ENCODE results near the gene MRPL37. TPM values are rescaled to one million over a fixed set of nuclear protein-coding genes. Genes with fewer than 3 reads are reported as not detected.

Gene MRPL37
- total RNA-seq, result 68.3 and 72.1 TPM in 2 replicates

GRCh38 chr1:54199765-54200518 lies at the start of gene MRPL37, which contains the start of gene CYB5RL:
MRPL37 (plus strand) TSS chr1:54200167; CDS start chr1:54200244, 77 bp downstream.
CYB5RL (minus strand) TSS chr1:54200030; CDS start chr1:54195616, 4,414 bp downstream.

GRCh38 chr1:54152696-54153095 lies 47.3 kb upstream of the MRPL37 start, which contains the start of gene CDCP2:
CDCP2 (minus strand) TSS chr1:54153000; CDS start chr1:54152922, 78 bp downstream.

Other genes with a start within 250 kb of the MRPL37 start
- not detected in 2 replicates for gene LDLRAD1, start 182.0 kb upstream of the MRPL37 start, total RNA-seq
- gene TMEM59, start 147.0 kb upstream of the MRPL37 start, total RNA-seq, result 226 and 300 TPM in 2 replicates
- gene TCEANC2, start 146.6 kb upstream of the MRPL37 start, total RNA-seq, result 2.2 and 3.3 TPM in 2 replicates
- gene CDCP2, start 47.2 kb upstream of the MRPL37 start, total RNA-seq, result not detected in 2 replicates
- gene CYB5RL, start 137 bp upstream of the MRPL37 start, total RNA-seq, result 3.6 and 4.6 TPM in 2 replicates
- 17.8 and 25.5 TPM in 2 replicates for gene SSBP3, start 206.2 kb downstream of the MRPL37 start, total RNA-seq